GM18861 (cell line): ENCODE data around the gene OVCA2.

Source experiments
- ATAC-seq: cut with Tn5 transposase; IDR thresholded peaks from one replicate; pipeline ENCODE4 v1.9.1; 2021; ENCODE audit not compliant: unreplicated experiment

The OVCA2 gene

DNA sequence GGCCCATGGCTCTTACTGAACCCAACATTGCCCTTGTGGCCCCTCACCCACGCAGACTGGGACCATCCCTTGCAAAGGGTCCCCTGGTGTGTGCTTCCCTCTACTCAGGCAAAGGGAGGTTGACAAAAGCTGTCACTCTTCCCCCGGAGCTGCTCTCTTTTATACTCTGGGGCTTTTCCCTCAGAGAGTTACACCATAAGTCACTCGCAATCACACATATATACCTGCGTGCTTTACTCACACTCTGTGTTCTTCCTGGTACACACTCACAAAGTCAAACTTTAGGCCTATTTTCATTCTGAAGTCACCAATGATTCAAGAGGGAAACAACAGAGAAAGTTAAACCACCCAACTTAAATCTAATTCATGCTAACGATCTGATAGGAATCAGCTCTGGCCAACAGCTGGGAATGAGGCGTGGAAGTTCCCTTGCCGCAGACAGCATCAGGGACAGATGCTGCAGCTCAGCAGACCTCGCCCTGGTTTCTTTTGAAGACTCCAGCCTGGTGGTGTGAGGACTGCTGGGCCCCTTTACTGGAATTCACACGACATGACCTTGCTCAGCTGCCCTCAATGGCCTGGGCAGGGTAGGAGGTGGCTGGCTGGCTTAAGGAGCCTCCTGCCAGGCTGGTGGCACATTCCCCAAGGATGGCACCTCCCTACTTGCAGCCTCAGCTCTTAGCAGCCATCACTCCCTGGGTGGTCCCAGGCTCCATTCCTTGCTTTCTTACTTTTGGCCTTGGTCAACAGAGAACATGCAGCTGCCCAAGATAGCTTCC lies 40.4 kb downstream of the OVCA2 start:
- no peak for ATAC-seq

DNA sequence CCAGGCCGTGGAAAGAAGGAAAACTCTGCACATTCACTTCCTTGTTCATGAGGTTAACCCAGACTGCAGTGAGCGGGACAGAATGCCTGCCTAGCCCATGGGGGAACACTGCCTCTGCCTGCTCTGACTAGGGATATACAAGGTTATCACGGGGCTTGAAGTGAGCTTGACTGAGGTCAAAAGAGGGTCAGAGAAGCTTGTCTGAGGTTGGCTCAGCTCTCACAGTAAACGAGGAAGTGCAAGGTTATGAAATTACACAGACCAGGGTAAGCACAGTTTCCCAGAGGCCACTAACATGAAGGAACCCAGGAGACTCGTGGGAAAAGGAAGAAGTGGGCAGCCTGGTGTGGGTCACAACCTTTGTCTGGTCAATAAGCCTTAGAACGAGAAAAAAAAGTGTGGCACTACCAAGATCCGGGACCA lies 41.8 kb downstream of the OVCA2 start:
- peak; percentile 42 for ATAC-seq

DNA sequence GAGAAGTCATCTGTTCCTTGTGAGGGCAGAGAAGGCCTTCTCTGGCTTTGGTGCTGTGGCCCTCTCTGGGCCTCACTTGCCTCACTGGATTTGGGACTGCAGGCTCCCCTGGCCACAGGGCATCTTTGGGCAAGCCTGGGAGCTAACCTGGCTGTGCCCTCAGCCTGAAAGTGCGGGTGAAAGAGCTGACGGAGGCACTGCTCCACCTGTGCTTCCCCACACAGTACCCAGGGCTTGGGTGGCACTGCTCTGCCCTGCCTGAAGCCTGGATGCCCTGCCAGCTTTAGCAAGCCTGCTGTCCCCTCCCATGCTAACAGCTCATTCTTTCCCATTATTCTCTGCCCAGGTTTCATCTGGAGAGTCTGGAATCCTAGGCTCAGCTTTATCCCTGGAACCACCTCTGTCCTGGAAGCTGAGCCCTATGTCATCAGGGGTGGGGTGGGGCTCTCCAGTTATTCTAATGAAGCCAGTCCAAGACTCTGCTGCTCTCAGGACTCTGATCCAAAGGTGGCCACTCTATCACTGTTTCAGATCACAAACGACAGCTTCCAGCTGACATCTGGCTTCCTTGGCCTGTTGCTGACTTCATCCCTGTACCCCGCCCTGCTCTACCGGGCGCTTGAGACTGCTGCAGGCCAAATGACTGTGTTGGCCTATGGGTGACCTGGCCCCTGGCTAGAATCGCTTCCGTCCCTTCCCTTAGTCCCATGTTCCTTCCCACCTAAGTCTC lies 42.4 kb downstream of the OVCA2 start:
- ATAC-seq, result no peak

DNA sequence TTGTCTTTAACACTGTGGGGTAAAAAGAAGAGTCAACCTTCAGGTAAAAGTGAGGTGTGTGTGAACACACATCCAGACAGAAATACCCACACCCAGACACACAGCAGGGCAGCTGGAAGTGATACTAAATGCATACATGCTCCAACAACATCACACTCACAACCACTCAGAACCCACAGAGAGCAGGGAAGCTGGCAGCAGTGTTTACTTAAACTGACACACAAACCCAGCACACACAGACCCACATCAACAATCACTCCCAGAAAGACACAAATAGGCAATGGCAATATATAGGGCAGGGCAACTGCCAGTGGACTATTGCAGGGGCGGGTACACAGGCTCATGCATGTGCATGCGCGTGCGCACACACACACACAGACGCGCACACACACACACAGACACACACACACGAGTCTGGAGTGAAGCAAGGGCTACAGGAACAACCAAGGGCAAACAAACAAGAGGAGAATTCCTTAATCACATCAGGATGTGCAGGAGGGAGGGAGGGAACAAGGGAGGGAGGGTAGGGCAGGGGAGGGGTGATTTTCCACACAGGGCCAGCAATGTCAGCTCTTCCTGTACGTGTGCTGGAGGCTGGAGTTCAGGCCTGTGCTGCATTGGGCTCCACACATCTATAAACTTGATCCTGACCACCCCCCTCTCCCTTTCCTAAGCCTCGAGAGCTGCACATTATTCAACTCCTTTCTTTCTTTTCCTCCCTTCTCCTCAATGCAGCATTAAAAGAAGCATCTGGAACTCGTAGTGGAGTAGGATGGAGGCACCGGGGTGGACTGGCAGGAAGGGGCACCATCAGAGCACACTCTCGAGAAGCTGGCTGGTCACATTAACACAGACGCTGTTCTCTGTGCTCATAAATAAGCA lies 43.2 kb downstream of the OVCA2 start:
- no peak for ATAC-seq

DNA sequence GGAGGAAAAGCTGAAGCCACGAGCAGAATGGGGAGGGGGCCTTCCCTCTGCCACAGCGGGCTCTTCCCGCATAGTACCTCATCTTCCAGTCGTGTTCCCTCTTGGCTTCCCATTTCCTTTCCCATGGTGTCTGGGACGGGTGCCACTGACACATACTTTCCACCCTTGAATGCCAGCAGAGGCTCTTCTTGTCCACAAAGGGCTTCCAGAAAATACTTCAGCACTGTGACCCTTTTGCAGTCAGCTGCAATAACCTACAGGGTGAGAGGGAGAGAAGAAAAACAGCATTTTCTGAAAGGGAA lies 43.8 kb downstream of the OVCA2 start:
- ATAC-seq, result no peak

DNA sequence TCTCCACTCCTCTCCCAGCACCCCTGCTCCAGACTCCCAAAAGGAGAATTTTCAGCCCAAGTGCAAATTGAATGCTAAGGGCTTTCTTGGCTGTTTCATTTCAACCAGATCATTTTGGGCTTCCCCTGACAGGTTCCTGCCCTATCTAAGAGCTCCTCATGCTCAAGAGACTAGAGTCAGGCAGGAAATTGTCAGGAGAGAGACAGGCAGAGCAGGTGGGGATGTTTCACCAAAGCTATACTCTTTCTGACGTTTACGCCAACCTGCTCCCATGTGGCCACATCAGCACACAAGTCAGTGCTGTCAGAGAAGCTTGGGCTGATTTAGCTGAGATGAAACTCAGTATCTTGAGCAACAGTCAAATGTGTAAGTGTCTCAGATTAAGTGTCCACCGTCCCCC lies 44.5 kb downstream of the OVCA2 start:
- no peak for ATAC-seq

DNA sequence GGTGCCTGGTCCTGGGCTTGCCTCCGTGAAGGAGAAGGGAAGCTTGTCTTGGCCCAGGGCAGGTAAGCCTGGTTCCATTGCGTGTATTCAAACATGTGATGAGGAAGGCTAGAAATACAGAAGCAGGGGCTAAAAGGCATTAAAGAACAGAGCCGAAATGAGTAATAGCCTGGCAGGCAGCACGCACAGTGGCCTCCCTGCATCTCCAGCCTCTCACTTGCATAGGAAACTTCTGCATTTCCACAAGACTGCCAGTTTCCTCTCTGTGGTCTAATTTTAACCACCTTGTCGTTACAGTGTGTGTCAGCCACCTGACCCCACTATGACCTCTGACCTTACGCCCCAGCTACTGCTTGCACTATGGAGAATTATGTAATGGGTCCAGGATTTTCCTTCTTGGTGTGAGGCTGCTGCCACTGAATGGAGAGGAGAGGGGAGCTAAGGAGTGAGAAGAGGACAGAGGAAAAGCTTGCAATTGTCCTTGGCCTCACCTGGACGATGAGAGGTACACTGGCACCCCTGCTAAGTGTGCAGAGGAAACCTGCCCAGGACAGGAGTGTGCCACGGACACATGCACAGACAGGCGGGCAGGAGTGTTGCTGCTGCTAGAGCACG lies 45.9 kb downstream of the OVCA2 start:
- ATAC-seq, result no peak

DNA sequence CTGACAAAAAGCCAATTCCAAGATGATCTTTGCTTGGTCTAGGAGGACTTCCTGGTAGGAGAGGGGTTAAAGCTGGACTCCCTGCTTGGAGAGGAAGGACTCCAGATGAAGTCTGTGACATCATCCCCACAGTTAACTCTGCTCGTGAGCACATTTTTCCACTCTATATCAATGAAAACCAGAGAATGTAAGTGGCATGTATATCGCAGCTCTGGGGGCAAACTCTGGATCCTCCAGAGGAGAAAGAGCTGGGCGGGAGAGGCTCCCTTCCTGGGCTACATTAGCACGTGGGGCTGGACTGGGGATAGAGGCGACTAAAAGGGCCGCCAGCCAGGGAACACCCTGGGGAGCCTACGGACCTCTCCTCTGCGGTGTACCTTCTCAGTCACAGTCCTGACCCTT lies 47.2 kb downstream of the OVCA2 start:
- peak; percentile 13 for ATAC-seq

DNA sequence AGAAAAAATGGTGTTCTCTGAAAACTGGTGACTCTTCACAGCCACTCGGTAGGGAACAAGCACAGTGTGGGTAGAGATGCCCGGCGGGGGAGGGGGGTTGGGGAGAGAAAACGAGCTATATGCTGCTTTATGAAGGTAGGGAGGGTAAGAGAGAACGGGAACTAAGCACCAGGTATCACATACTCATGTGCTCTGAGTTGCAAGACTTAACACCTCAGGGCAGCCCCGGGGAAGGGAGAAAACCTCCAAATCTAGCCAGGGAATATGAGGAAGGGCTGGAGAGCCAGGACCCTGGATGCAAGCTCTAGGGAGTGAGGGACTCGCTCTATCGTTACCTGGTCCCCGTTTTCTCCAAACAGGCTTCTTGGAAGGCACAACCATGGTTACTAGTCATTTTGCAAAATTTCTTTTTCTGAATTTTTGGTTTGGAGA lies 48.4 kb downstream of the OVCA2 start:
- no peak for ATAC-seq

DNA sequence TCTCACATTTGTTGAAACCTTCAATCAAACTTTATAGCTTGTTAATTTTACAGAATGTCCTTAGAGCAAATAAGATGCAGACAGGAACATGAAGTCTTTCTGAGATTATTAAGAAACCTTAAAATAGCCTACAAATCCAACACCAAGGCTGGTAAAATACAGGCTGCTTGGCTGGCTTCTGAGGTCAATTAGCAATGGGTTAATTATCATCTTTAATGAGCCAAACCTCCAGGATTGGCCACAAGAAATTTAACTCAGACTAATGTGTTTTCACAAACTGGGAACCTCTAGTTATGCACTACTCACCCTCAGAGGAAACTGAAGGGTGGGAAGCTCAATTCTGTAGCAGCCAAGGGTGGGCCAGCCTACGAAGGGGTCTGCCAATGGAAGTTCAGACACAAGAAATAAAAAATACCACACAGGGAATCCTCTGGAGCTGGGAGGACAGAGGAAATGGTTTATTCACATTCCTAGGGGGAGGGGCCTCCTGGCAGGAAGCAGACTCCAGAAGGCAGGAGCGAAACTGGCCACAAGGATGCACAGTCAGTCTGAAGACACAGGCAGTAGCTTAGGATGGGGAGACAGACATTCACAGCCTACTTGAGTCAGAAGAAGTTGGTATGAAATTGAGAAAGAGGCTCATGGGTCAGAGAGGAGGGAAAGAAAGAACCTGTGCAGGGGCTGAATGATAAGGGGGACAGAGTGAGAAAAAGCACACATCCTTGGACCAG lies 49.1 kb downstream of the OVCA2 start:
- ATAC-seq, result no peak

DNA sequence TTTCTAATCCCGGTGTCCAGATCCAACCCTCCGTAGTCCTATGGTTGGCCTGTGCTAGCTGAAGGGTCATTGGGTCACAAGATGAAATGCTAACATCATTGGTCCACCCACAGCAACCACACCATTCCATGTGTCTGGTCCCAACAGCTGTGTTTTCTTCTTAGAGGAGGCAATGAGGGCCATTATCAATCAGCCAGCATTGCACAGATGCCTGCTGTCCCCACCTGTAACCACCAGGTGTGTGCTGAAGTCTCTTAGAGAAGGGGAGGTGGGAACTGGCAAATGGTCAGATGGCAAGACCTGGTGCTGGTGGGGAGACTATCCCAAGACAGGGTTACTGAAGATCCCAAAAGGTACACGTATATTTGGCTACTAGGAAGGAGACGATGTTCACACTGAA lies 50.4 kb downstream of the OVCA2 start:
- no peak for ATAC-seq
